Coronary artery (tissue), 2 donors: Measurements from ENCODE around the gene RSPH6A.
A peak's percentile ranks its signal among the peaks of the same experiment; 100 is the strongest.

Source experiments
- DNase-seq: peaks from one replicate; pipeline ENCODE4 v3.0.0-alpha.2; 2017; ENCODE audit warnings: low spot score
- H3K27ac ChIP-seq, 2 donors: fragments of 200-600 bp; sonication (generic); one replicate each; pipeline ENCODE4 v1.5.1; 2016 to 2019
- H3K4me3 ChIP-seq: fragments of 200-600 bp; sonication (generic); 2 replicates; pipeline ENCODE4 v1.5.1; 2016; ENCODE audit warnings: mild to moderate bottlenecking, moderate library complexity
- TF ChIP-seq, protein P1 (sequence below): fragments of 200-600 bp; sonication (generic); IDR thresholded peaks from one replicate; pipeline ENCODE4 v1.5.1; 2019; ENCODE audit warnings: antibody characterized with exemption

The RSPH6A gene

DNA sequence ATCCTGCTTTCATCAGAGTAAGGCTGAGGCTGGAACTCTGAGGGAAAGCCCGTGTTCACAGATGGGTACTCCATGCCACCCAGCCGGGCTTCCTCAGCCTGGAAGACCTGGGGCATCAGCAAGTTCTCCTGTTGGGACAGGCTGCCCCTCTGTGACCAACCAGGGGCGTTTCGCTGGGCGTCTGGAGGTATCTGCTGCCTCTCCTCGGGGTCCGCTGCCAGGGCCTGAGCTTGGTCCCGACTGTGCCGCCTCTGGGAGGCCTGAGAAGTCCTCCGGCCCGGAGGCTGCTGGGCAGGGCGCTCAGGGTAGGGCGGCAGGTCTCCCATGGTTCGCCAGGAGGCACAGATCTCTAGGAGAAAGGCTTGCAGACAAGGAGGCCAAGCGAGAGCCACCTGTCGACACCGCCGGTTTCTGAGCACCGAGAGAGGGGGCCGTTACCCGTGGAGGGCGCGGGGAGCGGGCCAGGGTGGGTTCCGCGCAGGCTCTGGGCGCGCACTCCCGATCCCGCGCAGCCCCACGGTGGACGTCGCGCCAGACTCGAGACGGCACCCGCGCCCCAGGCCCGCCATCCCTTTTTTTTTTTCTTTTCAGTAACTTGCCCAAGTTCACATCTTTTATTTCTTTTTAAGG is at the start of gene RSPH6A:
Gene RSPH6A (minus strand): TSS at position 458 of the 630 bp plus-strand sequence. CDS start 132 bp downstream, at position 326.
- DNase-seq, result no peak
- H3K27ac ChIP-seq, result no peak within 1 kb of the TSS
- peak within 1 kb of the TSS; percentile 66 for H3K4me3 ChIP-seq

DNA sequence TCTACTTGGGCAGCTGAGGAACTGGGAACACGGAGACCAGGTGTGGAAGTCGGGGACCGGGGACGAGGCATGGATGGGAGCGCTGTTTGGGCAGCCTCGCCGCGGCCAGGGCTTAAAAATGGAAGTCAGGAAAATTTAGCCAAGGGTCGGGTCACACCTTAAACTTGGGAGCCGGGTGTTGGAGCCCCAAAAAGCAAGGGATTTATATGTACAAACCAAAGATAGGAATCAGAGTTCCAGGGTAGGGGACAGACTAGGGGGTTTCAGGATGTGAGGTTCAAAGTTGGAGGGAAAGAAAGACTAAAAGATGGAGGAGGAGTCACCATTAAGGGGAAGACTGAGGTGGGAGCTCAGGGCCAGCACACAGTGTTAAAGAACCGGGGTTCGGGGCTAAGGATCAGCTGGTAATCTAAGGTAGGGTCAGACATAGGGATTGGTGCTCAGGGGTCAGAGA is 49.5 kb upstream of the RSPH6A start:
- H3K4me3 ChIP-seq, result peak overlapping the region; percentile 92
- no peak for DNase-seq
- no peak overlapping the region for H3K27ac ChIP-seq
- TF ChIP-seq, protein P1, sequence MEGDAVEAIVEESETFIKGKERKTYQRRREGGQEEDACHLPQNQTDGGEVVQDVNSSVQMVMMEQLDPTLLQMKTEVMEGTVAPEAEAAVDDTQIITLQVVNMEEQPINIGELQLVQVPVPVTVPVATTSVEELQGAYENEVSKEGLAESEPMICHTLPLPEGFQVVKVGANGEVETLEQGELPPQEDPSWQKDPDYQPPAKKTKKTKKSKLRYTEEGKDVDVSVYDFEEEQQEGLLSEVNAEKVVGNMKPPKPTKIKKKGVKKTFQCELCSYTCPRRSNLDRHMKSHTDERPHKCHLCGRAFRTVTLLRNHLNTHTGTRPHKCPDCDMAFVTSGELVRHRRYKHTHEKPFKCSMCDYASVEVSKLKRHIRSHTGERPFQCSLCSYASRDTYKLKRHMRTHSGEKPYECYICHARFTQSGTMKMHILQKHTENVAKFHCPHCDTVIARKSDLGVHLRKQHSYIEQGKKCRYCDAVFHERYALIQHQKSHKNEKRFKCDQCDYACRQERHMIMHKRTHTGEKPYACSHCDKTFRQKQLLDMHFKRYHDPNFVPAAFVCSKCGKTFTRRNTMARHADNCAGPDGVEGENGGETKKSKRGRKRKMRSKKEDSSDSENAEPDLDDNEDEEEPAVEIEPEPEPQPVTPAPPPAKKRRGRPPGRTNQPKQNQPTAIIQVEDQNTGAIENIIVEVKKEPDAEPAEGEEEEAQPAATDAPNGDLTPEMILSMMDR, result no peak

More for the DNA sequence above, at the start of gene RSPH6A:
- TF ChIP-seq, protein P1, result no peak

DNA sequence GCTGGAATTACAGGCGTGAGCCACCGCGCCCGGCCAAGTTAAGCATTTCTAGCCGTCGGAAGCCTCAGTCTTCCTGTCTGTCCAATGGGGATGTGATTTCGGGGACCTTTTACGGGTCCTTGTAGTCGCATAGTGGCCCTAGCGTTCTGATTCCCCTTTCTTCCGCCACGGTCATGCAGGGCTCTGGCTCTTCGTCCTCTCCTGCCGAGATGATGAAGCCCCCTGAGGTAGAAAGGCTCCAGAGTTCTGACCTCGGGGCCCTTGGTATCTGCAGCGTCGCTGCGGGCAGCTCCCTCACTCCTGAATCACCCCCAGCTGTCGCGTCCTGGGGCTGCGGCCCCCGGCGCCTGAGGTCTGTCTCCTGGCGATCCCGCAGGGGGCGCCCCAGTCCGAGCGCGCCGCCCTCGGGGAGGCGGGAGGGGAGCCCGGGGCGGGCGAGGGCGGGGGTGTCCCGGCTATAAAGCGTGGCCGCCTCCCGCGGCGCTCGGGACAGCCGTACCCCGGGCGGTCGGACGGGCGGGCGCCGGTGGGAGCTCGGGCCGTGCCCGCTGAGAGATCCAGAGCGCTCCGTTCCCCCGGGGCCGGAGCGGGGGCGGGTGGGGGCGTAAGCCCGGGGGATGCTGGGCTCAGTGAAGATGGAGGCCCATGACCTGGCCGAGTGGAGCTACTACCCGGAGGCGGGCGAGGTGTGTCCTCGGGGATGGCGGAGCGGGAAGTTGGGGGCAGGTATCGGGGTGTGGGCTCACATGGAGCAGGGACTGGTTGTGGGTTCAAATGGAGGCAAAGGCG is 48.9 kb upstream of the RSPH6A start, which contains the start of gene FOXA3:
Gene FOXA3 (plus strand): TSS at position 487 of the 789 bp plus-strand sequence. CDS start 131 bp downstream, at position 618.
- Histone ChIP-seq H3K4me3 (peak within 1 kb of the TSS; percentile 92), H3K27ac (no peak within 1 kb of the TSS)
- DNase-seq, result no peak
- TF ChIP-seq, protein P1, result peak; percentile 41

DNA sequence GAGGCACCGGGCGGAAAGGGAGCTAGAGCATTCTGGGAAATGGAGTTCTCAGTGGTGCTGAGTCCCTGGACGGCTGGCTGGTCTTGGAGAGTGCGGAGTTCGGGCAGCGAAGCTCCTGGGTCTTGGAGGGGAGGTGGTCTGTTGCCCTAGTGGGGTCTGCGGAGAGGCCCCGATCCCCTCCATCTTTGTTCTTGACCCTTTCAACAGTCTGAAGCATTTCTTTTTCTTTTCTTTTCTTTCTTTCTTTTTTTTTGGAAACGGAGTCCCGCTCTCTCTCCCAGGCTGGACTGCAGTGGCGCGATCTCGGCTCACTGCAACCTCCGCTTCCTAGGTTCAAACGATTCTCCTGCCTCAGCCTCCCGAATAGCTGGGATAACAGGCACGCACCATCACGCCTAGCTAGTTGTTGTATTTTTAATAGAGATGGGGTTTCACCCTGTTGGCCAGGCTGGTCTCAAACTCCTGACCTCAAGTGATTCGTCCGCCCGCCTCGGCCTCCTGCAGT is 48.3 kb upstream of the RSPH6A start:
- TF ChIP-seq, protein P1, result no peak
- DNase-seq, result no peak
- Histone ChIP-seq H3K4me3 (peak overlapping the region; percentile 92), H3K27ac (no peak overlapping the region)

DNA sequence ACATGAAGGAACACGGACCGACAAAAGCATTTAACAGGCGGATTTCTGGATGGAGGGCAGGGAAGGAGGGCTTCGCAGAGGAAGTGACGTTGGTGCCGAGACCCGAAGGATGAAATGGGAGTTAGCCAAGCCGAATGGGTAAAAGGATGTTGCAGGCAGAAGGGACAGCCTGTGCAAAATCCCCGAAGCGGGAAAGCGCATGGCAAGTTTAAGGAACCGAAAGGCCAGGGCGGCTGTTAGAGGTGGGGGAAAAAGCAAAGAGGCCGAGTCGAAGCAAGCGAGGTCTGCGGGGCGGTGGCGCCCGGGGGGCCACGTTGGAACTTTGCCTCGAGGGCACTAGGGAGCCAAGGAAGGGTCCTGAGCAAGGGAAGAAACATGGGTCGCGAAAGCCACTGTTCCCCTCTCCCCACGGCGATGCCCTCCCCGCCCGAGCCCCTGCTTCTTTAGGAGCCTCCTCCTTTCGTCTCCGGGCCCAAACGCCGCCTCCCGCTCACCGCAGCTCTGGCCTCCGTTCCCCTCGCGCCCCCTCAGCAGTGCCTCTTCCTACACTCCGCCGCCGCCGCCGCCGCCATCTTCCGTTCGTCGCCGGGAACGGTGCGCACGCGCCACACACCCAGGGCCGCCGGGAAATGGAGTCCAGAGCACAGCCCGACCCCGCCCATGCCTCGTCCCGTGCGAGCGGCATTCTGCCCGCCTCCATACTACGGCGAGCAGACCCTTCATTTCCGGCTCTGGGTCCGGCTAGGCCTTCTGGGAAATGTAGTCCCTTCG is 47.6 kb upstream of the RSPH6A start, which contains the start of gene SYMPK:
Gene SYMPK (minus strand): TSS at position 584 of the 771 bp plus-strand sequence. CDS start 8,652 bp downstream, outside the sequence.
- TF ChIP-seq, protein P1, result no peak
- peak; percentile 98 for DNase-seq
- Histone ChIP-seq H3K27ac (peak within 1 kb of the TSS; percentile 84 to 94), H3K4me3 (peak within 1 kb of the TSS; percentile 92)

DNA sequence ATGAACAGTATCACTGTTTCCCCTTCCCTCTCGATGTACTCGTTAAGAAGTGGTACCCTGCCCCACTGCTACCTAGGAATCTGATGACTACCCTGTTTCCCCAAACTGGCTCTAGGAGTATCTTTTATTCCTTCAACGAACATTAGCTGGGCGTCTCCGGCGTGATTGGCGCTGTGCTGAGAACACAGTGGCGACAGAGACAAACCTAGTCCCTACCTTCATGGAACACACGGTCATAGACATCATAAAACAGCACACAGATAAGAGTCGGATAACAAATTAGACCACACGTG is 47.1 kb upstream of the RSPH6A start:
- Histone ChIP-seq H3K27ac (peak overlapping the region; percentile 84 to 94), H3K4me3 (peak overlapping the region; percentile 92)
- TF ChIP-seq, protein P1, result no peak
- no peak for DNase-seq
